HepG2 (cell line): ENCODE results near the gene AP1AR. TPM values are rescaled to one million over a fixed set of nuclear protein-coding genes. Genes with fewer than 3 reads are reported as not detected.

Experiments
- HOMEZ ChIP-seq: IDR thresholded peaks from 2 replicates; pipeline ENCODE4 v1.6.1; 2016; ENCODE audit warnings: low read depth
- REST ChIP-seq, 2 experiments: IDR thresholded peaks; 2 replicates each; pipeline ENCODE4 v1.6.1; 2011 to 2012; ENCODE audit warnings: low read length in 2 of 2, borderline replicate concordance in 1 of 2, low read depth in 1 of 2, mild to moderate bottlenecking in 1 of 2, moderate library complexity in 1 of 2
- RNF219 ChIP-seq: sonication (generic); formaldehyde crosslinking; IDR thresholded peaks from 2 replicates; pipeline ENCODE4 v1.5.0; 2020; ENCODE audit warnings: mild to moderate bottlenecking, missing genetic modification reagents
- ZBTB43 ChIP-seq: sonication (generic); formaldehyde crosslinking; conservative IDR thresholded peaks from 2 replicates; pipeline ENCODE4 v1.4.0; 2020; ENCODE audit warnings: missing genetic modification reagents
- polyA plus RNA-seq, 8 experiments: library from polyadenylated mRNA; depleted of rRNA in 3 of 8; stranded (reverse) in 7 of 8; unstranded in 1 of 8; fragments of >200 nt; fragmentation: Illumina TruSeq in 4 of 8; extraction: Trizol in 4 of 8; gene quantifications; 2 replicates each; pipeline versions ENCODE4 v1.2.1 to v1.2.3, GENCODE V29; 2011 to 2016; ENCODE audit warnings: low read depth in 4 of 8, missing spikeins in 1 of 8, mixed read lengths in 1 of 8; ENCODE audit not compliant: insufficient read depth in 1 of 8
- total RNA-seq, 5 experiments: library from RNA; depleted of rRNA; stranded (reverse); fragments of >200 nt; fragmentation: Illumina TruSeq; extraction: Trizol; gene quantifications; 2 replicates each; pipeline ENCODE4 v1.2.3, GENCODE V29; 2016; ENCODE audit warnings: low read depth in 1 of 5

AP1AR gene
- total and polyA plus RNA-seq, 2 of the 13 experiments (the other 11 are each of a cell fraction or from before 2014, with no cell fraction given) = 24.9 to 39.9 TPM

- TF ChIP-seq RNF219 (CRISPR knock-in tag) (no peak), HOMEZ (CRISPR knock-in tag) (no peak), ZBTB43 (CRISPR knock-in tag) (no peak), REST (IDR thresholded peaks at IDR 0.05; ENCODE audit: borderline replicate concordance in 1 of 2, low read depth in 1 of 2, low read length in 2 of 2) (no peak)
- TF ChIP-seq, all 625 proteins: peak for 0
These were observed 79.9 kb downstream of the AP1AR start (continued) for GRCh38 chr4:112311516-112311915.
